Loucy (cell line): Measurements from ENCODE around the gene LRG1.

Experiments used
- H2AFZ ChIP-seq: fragments of 200-600 bp; sonication (generic); 2 replicates; pipeline ENCODE4 v1.6.0; 2016; ENCODE audit warnings: antibody characterized with exemption, mild to moderate bottlenecking, low read length, moderate library complexity
- H3F3A ChIP-seq: fragments of 200-600 bp; 2 replicates; pipeline ENCODE4 v1.6.0; 2016; ENCODE audit warnings: antibody characterized with exemption, low read depth, mild to moderate bottlenecking
- H3K27me3 ChIP-seq: fragments of 200-600 bp; sonication (generic); 2 replicates; pipeline ENCODE4 v1.6.1; 2014; ENCODE audit warnings: low read length, mild to moderate bottlenecking; ENCODE audit not compliant: insufficient read depth, poor library complexity, severe bottlenecking
- H3K36me3 ChIP-seq: fragments of 200-600 bp; sonication (generic); 2 replicates; pipeline ENCODE4 v1.6.1; 2016; ENCODE audit warnings: low read length; ENCODE audit not compliant: insufficient read depth
- H3K4me1 ChIP-seq: fragments of 200-600 bp; sonication (generic); 2 replicates; pipeline ENCODE4 v1.5.1; 2014; ENCODE audit warnings: low read length, mild to moderate bottlenecking; ENCODE audit not compliant: insufficient read depth, poor library complexity, severe bottlenecking
- H3K4me2 ChIP-seq: fragments of 200-600 bp; sonication (generic); 2 replicates; pipeline ENCODE4 v1.6.0; 2014; ENCODE audit warnings: antibody characterized with exemption, low read length, low read depth, mild to moderate bottlenecking; ENCODE audit not compliant: poor library complexity, severe bottlenecking
- H3K4me3 ChIP-seq: fragments of 200-600 bp; sonication (generic); 2 replicates; pipeline ENCODE4 v1.5.1; 2014; ENCODE audit warnings: low read length, mild to moderate bottlenecking, mixed read lengths; ENCODE audit not compliant: poor library complexity, severe bottlenecking
- H3K79me2 ChIP-seq: fragments of 200-600 bp; sonication (generic); 2 replicates; pipeline ENCODE4 v1.6.1; 2014; ENCODE audit warnings: low read length; ENCODE audit not compliant: insufficient read depth
- H3K9ac ChIP-seq: fragments of 200-600 bp; sonication (generic); 2 replicates; pipeline ENCODE4 v1.6.0; 2014; ENCODE audit warnings: mild to moderate bottlenecking, low read depth, low read length, moderate library complexity; ENCODE audit not compliant: poor library complexity, severe bottlenecking
- H3K9me2 ChIP-seq: fragments of 200-600 bp; sonication (generic); replicated peaks from 2 replicates; pipeline ENCODE4 v1.6.1; 2016; ENCODE audit warnings: low read depth, low read length, mixed read lengths
- H3K9me3 ChIP-seq: fragments of 200-600 bp; sonication (generic); 2 replicates; pipeline ENCODE4 v1.6.1; 2014; ENCODE audit warnings: mild to moderate bottlenecking, antibody characterized with exemption, low read length, low read depth; ENCODE audit not compliant: insufficient read depth
- H4K20me1 ChIP-seq: fragments of 200-600 bp; sonication (generic); 2 replicates; pipeline ENCODE4 v1.6.0; 2014; ENCODE audit warnings: antibody characterized with exemption, low read length, mild to moderate bottlenecking; ENCODE audit not compliant: insufficient read depth, poor library complexity, severe bottlenecking
- CTCF ChIP-seq: fragments of 200-600 bp; sonication (generic); conservative IDR thresholded peaks from 2 replicates; pipeline ENCODE4 v1.5.1; 2014; ENCODE audit warnings: mild to moderate bottlenecking, antibody characterized with exemption, low read length
- EZH2phosphoT487 ChIP-seq: fragments of 200-600 bp; IDR thresholded peaks from 2 replicates; pipeline ENCODE4 v1.6.1; 2018; ENCODE audit warnings: antibody characterized with exemption, mild to moderate bottlenecking, moderate library complexity, borderline replicate concordance

The LRG1 gene

GRCh38 chr19:4533835-4534424, 5.9 kb downstream of the LRG1 start:
- Histone ChIP-seq H3K9me2 (no peaks in the 10 kb centered on the region), H3K9me3 (no peaks in the 10 kb centered on the region), H3K79me2 (no peaks in the 10 kb centered on the region), H3K9ac (no peak overlapping the region), H2AFZ (no peak overlapping the region), H3F3A (no peaks in the 10 kb centered on the region), H3K4me3 (no peak overlapping the region), H3K27me3 (no peaks in the 10 kb centered on the region), H4K20me1 (no peaks in the 10 kb centered on the region), H3K4me2 (no peak overlapping the region), H3K4me1 (no peaks in the 10 kb centered on the region), H3K36me3 (no peaks in the 10 kb centered on the region)
- TF ChIP-seq EZH2phosphoT487 (no peak), CTCF (no peak)

GRCh38 chr19:4533334-4533733, 6.5 kb downstream of the LRG1 start:
- no peak overlapping the region for H3K4me2 ChIP-seq
- no peaks in the 10 kb centered on the region for H3K27me3 ChIP-seq
- no peaks in the 10 kb centered on the region for H3K79me2 ChIP-seq
- no peak overlapping the region for H2AFZ ChIP-seq
- H3K4me3 ChIP-seq, result no peak overlapping the region
- no peaks in the 10 kb centered on the region for H4K20me1 ChIP-seq
- H3K36me3 ChIP-seq, result no peaks in the 10 kb centered on the region
- no peak overlapping the region for H3K9ac ChIP-seq
- no peaks in the 10 kb centered on the region for H3K9me2 ChIP-seq
- H3K9me3 ChIP-seq, result no peaks in the 10 kb centered on the region
- TF ChIP-seq CTCF, result no peak
- TF ChIP-seq EZH2phosphoT487, result no peak
- H3K4me1 ChIP-seq, result no peaks in the 10 kb centered on the region
- no peaks in the 10 kb centered on the region for H3F3A ChIP-seq

- H3K9ac ChIP-seq, result no peak overlapping the region
- no peaks in the 10 kb centered on the region for H4K20me1 ChIP-seq
- no peaks in the 10 kb centered on the region for H3K4me1 ChIP-seq
- no peaks in the 10 kb centered on the region for H3K36me3 ChIP-seq
- no peak overlapping the region for H3K4me2 ChIP-seq
- H2AFZ ChIP-seq, result no peak overlapping the region
- no peaks in the 10 kb centered on the region for H3K9me2 ChIP-seq
- no peaks in the 10 kb centered on the region for H3F3A ChIP-seq
- H3K4me3 ChIP-seq, result no peak overlapping the region
- no peaks in the 10 kb centered on the region for H3K79me2 ChIP-seq
- no peaks in the 10 kb centered on the region for H3K27me3 ChIP-seq
- no peaks in the 10 kb centered on the region for H3K9me3 ChIP-seq
- TF ChIP-seq EZH2phosphoT487, result no peak
- no peak for TF ChIP-seq CTCF
Measured at GRCh38 chr19:4531562-4532165, 8.2 kb downstream of the LRG1 start.
